Muscle of arm (tissue), 12 donors: ENCODE data around the gene TUNAR. TPM values are rescaled to one million over a fixed set of nuclear protein-coding genes. Genes with fewer than 3 reads are reported as not detected.

Experiments
- DNase-seq: peaks from one replicate; pipeline ENCODE4 v3.0.0-alpha.2; 2013
- polyA plus RNA-seq, 12 donors: library from polyadenylated mRNA; unstranded; fragments of 120-200 nt; gene quantifications; one replicate each; pipeline ENCODE4 v1.2.1, GENCODE V29; 2013; ENCODE audit not compliant: insufficient read length in 12 of 12

The TUNAR gene
- polyA plus RNA-seq, 12 donors: 0.06 to 0.29 (median 0.07) TPM; not detected in 5

GRCh38 chr14:95871531-95871930 lies 5.1 kb upstream of the TUNAR start:
- DNase-seq: no peak

- no peak for DNase-seq
Measured at GRCh38 chr14:95872777-95873176, 3.9 kb upstream of the TUNAR start.

- no peak for DNase-seq
Measured at GRCh38 chr14:95875831-95876760, 536 bp upstream of the TUNAR start.

GRCh38 chr14:95877633-95878032 lies 1.0 kb downstream of the TUNAR start:
- no peak for DNase-seq

GRCh38 chr14:95884377-95884776 lies 7.7 kb downstream of the TUNAR start:
- DNase-seq: no peak

- no peak for DNase-seq
Measured at GRCh38 chr14:95885278-95885677, 8.6 kb downstream of the TUNAR start.

- DNase-seq: no peak
Measured at GRCh38 chr14:95885866-95886265, 9.2 kb downstream of the TUNAR start.

GRCh38 chr14:95886366-95887056 lies 9.9 kb downstream of the TUNAR start:
- DNase-seq: no peak

GRCh38 chr14:95887351-95887750 lies 10.7 kb downstream of the TUNAR start:
- DNase-seq: no peak

GRCh38 chr14:95889236-95889979 lies 12.8 kb downstream of the TUNAR start:
- DNase-seq: no peak

- DNase-seq: no peak
Measured at GRCh38 chr14:95891742-95892141, 15.1 kb downstream of the TUNAR start.

GRCh38 chr14:95892142-95892541 lies 15.5 kb downstream of the TUNAR start:
- no peak for DNase-seq

- no peak for DNase-seq
Measured at GRCh38 chr14:95895720-95896119, 19.1 kb downstream of the TUNAR start.

GRCh38 chr14:95896498-95897135 lies 20.0 kb downstream of the TUNAR start:
- DNase-seq: no peak

GRCh38 chr14:95897280-95897679 lies 20.6 kb downstream of the TUNAR start:
- no peak for DNase-seq

- no peak for DNase-seq
Measured at GRCh38 chr14:95901054-95901453, 24.4 kb downstream of the TUNAR start.

- DNase-seq: no peak
Measured at GRCh38 chr14:95902273-95902826, 25.7 kb downstream of the TUNAR start.

GRCh38 chr14:95903165-95903564 lies 26.5 kb downstream of the TUNAR start:
- no peak for DNase-seq

GRCh38 chr14:95903616-95904107 lies 27.0 kb downstream of the TUNAR start:
- DNase-seq: no peak

- DNase-seq: no peak
Measured at GRCh38 chr14:95906591-95906990, 30.0 kb downstream of the TUNAR start.

GRCh38 chr14:95910628-95911027 lies 34.0 kb downstream of the TUNAR start:
- DNase-seq: no peak
